Inferior parietal cortex (tissue), 1 donor: Measurements from ENCODE around the gene SPHKAP.
"Not testable (repeated sequence)": the region's sequence is repeated elsewhere in the genome, so short reads cannot be mapped to it uniquely, and the experiment has no call there.

Experiments
- DNase-seq: peaks from one replicate; pipeline ENCODE4 v3.0.0-alpha.2; 2016; ENCODE audit errors: extremely low spot score

SPHKAP gene

GRCh38 chr2:228039752-228040534, 141.5 kb downstream of the SPHKAP start:
- peak; percentile 44 for DNase-seq

GRCh38 chr2:228038967-228039366, 142.5 kb downstream of the SPHKAP start:
- no peak for DNase-seq

GRCh38 chr2:228037915-228038314, 143.6 kb downstream of the SPHKAP start:
- DNase-seq: no peak

- DNase-seq: no peak
Observed at GRCh38 chr2:228023619-228024018, 157.9 kb downstream of the SPHKAP start.

- DNase-seq: no peak
Observed at GRCh38 chr2:228018311-228018710, 163.2 kb downstream of the SPHKAP start.

GRCh38 chr2:228017784-228018183, 163.7 kb downstream of the SPHKAP start:
- no peak for DNase-seq

GRCh38 chr2:228016402-228016801, 165.1 kb downstream of the SPHKAP start:
- DNase-seq: no peak

GRCh38 chr2:228015741-228016140, 165.7 kb downstream of the SPHKAP start:
- DNase-seq: no peak

- no peak for DNase-seq
Observed at GRCh38 chr2:227996366-227996765, 185.1 kb downstream of the SPHKAP start.

GRCh38 chr2:227990937-227991336, 190.6 kb downstream of the SPHKAP start:
- no peak for DNase-seq

GRCh38 chr2:227973241-227973640, 208.2 kb downstream of the SPHKAP start:
- no peak for DNase-seq

GRCh38 chr2:227971619-227972230, 209.8 kb downstream of the SPHKAP start:
- DNase-seq: no peak

GRCh38 chr2:227960317-227960716, 221.2 kb downstream of the SPHKAP start:
- no peak for DNase-seq

- DNase-seq: no peak
Observed at GRCh38 chr2:227942965-227943364, 238.5 kb downstream of the SPHKAP start.

- DNase-seq: no peak
Observed at GRCh38 chr2:227942021-227942420, 239.5 kb downstream of the SPHKAP start.

GRCh38 chr2:227939271-227940027, 242.0 kb downstream of the SPHKAP start:
- peak; percentile 77 for DNase-seq

- DNase-seq: not testable (repeated sequence)
Observed at GRCh38 chr2:227936249-227936648, 245.2 kb downstream of the SPHKAP start.

- DNase-seq: no peak
Observed at GRCh38 chr2:227933884-227934283, 247.6 kb downstream of the SPHKAP start.

GRCh38 chr2:227932403-227932802, 249.1 kb downstream of the SPHKAP start:
- DNase-seq: no peak

GRCh38 chr2:227932001-227932400, 249.5 kb downstream of the SPHKAP start:
- no peak for DNase-seq
